DMS79 (cell line): ENCODE measurements around the gene TRAP1.

ENCODE experiments used
- DNase-seq: peaks from one replicate; lab custom pipeline; 2025; lab: John Stamatoyannopoulos, UW

TRAP1 gene

GRCh38 chr16:3650631-3651265 is 66.6 kb downstream of the TRAP1 start:
- DNase-seq = no peak

- peak; percentile 59 for DNase-seq
Observed at GRCh38 chr16:3646348-3646920, 70.9 kb downstream of the TRAP1 start.

GRCh38 chr16:3645504-3646347 is 71.6 kb downstream of the TRAP1 start:
- no peak for DNase-seq

- no peak for DNase-seq
Observed at GRCh38 chr16:3645108-3645503, 72.2 kb downstream of the TRAP1 start.

GRCh38 chr16:3643095-3643730 is 74.1 kb downstream of the TRAP1 start:
- DNase-seq = no peak

GRCh38 chr16:3642397-3643094 is 74.8 kb downstream of the TRAP1 start:
- DNase-seq = no peak

- DNase-seq = no peak
Observed at GRCh38 chr16:3641801-3642396, 75.4 kb downstream of the TRAP1 start.

GRCh38 chr16:3640632-3641501 is 76.5 kb downstream of the TRAP1 start:
- DNase-seq = no peak

GRCh38 chr16:3640207-3640606 is 77.1 kb downstream of the TRAP1 start:
- DNase-seq = no peak

GRCh38 chr16:3638916-3639644 is 78.2 kb downstream of the TRAP1 start:
- no peak for DNase-seq

GRCh38 chr16:3637371-3637923 is 79.9 kb downstream of the TRAP1 start:
- no peak for DNase-seq

- DNase-seq = no peak
Observed at GRCh38 chr16:3625911-3626732, 91.2 kb downstream of the TRAP1 start.

- DNase-seq = no peak
Observed at GRCh38 chr16:3625331-3625730, 92.0 kb downstream of the TRAP1 start.

GRCh38 chr16:3623642-3624041 is 93.7 kb downstream of the TRAP1 start:
- no peak for DNase-seq

GRCh38 chr16:3618769-3619141 is 98.6 kb downstream of the TRAP1 start:
- no peak for DNase-seq

GRCh38 chr16:3612510-3613466 is 104.5 kb downstream of the TRAP1 start:
- DNase-seq = no peak

GRCh38 chr16:3611146-3611975 is 106.0 kb downstream of the TRAP1 start, which contains the start of gene SLX4:
Gene SLX4, minus strand, starts transcription at chr16:3611606. Its CDS starts 2,642 bp downstream, at chr16:3608964.
- peak; percentile 64 for DNase-seq
